SK-N-MC (cell line): Measurements from ENCODE around the gene PPFIA3.
"Not testable (repeated sequence)": the region's sequence is repeated elsewhere in the genome, so short reads cannot be mapped to it uniquely, and the experiment has no call there.

Experiments used
- DNase-seq: peaks from one replicate; pipeline ENCODE4 v3.0.0-alpha.2; 2011; ENCODE audit warnings: low read depth, low spot score
- H3K27ac ChIP-seq: fragments of 200-600 bp; sonication (generic); 2 replicates; pipeline ENCODE4 v1.5.1; 2016; ENCODE audit warnings: mixed run types
- H3K36me3 ChIP-seq: fragments of 200-600 bp; sonication (generic); 2 replicates; pipeline ENCODE4 v1.6.1; 2017; ENCODE audit warnings: antibody characterized with exemption, low read length, mixed read lengths; ENCODE audit not compliant: insufficient read depth
- H3K4me3 ChIP-seq: fragments of 200-600 bp; sonication (generic); 2 replicates; pipeline ENCODE4 v1.5.1; 2016
- H3K9ac ChIP-seq: fragments of 200-600 bp; sonication (generic); 2 replicates; pipeline ENCODE4 v1.8.0; 2017; ENCODE audit warnings: mixed run types, mixed read lengths; ENCODE audit not compliant: insufficient read length
- H3K9me3 ChIP-seq: fragments of 200-600 bp; sonication (generic); 2 replicates; pipeline ENCODE4 v1.6.1; 2017; ENCODE audit warnings: low read depth, mild to moderate bottlenecking, antibody characterized with exemption, low read length, moderate library complexity, mixed read lengths
- EZH2 ChIP-seq: fragments of 200-600 bp; sonication (generic); IDR thresholded peaks from one replicate; pipeline ENCODE4 v1.6.1; 2017; ENCODE audit warnings: antibody characterized with exemption
- FOXP2 ChIP-seq: optimal IDR thresholded peaks from 2 replicates; pipeline ENCODE3; 2011; ENCODE audit warnings: mild to moderate bottlenecking, moderate library complexity; ENCODE audit not compliant: insufficient read depth; ENCODE audit errors: extremely low read length, control extremely low read depth
- POLR2AphosphoS5 ChIP-seq: IDR thresholded peaks from 2 replicates; pipeline ENCODE4 v1.6.1; 2012; ENCODE audit warnings: mild to moderate bottlenecking, low read depth, low read length, borderline replicate concordance

Gene PPFIA3

DNA sequence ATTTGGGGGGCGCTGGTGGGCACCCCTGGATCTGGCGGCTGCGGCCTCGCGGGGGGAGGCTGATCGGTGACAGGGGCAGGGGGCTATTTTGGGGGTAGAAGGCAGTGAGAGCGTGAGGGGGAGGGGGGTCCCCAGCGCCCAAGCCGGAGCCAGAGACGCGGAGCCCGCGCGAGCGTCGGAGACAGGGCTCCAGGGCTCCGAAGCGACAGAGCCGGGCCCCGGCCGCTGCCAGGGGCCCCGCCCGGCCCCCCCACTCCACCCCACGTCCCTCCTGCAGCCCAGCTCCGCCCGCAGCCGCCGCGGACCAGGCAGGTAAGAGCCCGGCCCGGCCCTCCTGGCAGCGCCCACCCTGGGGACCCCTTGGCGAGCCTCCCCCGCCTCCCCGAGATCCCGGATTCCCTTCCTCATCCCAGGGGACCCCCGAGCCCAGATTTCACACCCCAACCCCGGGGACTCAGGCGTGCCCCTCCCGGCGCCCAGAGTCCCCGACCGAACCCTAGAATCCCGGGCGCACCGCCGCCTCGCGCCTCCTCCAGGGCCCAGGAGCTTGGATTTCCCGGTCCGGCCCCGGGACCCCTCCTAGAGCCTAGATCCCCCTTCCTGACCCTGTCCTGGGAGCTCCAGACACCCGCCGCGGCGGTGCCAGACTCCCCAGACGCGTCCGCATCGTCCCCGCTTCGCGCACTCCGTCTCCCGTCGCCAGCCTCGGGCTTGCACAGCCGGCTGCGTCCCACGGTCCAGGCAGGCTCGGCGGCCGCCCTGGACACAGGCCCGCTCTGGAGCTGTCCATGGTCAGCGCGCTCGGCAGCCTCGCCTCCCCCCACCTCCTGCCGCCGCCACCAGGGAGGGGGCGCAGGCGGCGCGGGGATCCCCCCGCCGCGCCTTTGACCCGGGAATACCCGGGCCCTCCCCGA, at the start of gene PPFIA3:
Gene PPFIA3 (plus strand): TSS at position 134 of the 914 bp plus-strand sequence. CDS start 8,330 bp downstream, outside the sequence.
- DNase-seq, result no peak
- Histone ChIP-seq H3K4me3 (peak within 1 kb of the TSS; percentile 82), H3K9ac (peak within 1 kb of the TSS; percentile 89), H3K36me3 (peaks cover 9% of the 10 kb centered on the region; the same call in 1 of the 2 replicates), H3K27ac (peak within 1 kb of the TSS; percentile 83), H3K9me3 (no peaks in the 10 kb centered on the region)
- TF ChIP-seq POLR2AphosphoS5, result no peak
- no peak for TF ChIP-seq FOXP2
- no peak for TF ChIP-seq EZH2

DNA sequence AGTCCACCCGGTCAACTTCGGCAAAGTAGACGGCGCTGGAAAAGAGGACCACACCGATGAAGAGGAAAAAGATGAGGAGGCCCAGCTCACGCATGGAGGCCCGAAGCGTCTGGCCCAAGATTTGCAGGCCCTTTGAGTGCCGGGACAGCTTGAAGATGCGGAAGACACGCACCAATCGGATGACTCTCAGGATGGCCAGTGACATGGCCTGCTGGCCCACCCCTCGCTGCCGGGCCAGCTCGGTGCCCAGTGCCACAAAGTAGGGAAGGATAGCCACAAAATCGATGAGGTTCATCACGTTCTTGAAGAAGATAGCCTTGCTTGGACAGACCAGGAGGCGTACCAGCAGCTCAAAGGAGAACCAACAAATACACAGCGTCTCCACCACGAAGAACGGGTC, 48.9 kb upstream of the PPFIA3 start:
- H3K9me3 ChIP-seq, result no peaks in the 10 kb centered on the region
- no peak for DNase-seq
- no peak overlapping the region for H3K27ac ChIP-seq
- TF ChIP-seq POLR2AphosphoS5 (no peak), FOXP2 (no peak), EZH2 (no peak)
- no peak overlapping the region for H3K9ac ChIP-seq
- no peaks in the 10 kb centered on the region for H3K36me3 ChIP-seq
- H3K4me3 ChIP-seq, result no peak overlapping the region

DNA sequence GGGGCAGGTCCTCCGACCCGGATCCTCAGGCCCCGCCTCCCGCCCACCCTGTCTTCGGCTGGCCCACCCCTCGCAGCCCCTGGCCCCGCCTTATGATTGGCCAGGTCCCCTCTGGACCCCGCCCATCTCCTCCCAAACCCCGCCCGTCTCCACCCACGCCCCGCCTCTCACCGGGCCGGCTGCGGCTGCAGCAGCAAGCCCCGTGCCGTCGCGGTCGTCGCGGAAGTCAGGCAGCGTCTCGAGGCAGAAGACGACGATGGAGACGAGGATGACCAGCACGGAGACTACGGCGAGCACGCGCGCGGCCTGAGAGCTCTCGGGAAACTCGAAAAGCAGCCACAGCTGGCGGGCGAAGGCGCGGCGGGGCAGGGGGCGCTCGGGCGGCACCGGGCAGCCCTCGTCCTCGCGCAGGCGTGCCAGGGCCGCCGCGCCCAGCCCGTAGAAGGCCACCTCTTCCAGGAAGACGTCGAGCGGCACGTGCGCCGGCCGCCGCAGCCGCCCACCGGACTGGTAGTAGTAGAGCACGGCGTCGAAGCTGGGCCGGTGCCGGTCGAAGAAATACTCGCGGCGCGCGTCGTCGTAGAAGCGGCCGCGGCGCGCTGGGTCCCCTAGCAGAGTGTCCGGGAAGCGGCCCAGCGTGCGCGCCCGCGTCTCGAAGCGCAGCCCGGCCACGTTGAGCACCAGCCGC, 47.3 kb upstream of the PPFIA3 start:
- H3K9ac ChIP-seq, result no peak overlapping the region
- DNase-seq, result no peak
- H3K27ac ChIP-seq, result no peak overlapping the region
- H3K36me3 ChIP-seq, result no peaks in the 10 kb centered on the region
- TF ChIP-seq FOXP2 (no peak), POLR2AphosphoS5 (peak; percentile 70; the same call in 1 of the 2 replicates)
- H3K4me3 ChIP-seq, result peak overlapping the region; percentile 80
- no peaks in the 10 kb centered on the region for H3K9me3 ChIP-seq

DNA sequence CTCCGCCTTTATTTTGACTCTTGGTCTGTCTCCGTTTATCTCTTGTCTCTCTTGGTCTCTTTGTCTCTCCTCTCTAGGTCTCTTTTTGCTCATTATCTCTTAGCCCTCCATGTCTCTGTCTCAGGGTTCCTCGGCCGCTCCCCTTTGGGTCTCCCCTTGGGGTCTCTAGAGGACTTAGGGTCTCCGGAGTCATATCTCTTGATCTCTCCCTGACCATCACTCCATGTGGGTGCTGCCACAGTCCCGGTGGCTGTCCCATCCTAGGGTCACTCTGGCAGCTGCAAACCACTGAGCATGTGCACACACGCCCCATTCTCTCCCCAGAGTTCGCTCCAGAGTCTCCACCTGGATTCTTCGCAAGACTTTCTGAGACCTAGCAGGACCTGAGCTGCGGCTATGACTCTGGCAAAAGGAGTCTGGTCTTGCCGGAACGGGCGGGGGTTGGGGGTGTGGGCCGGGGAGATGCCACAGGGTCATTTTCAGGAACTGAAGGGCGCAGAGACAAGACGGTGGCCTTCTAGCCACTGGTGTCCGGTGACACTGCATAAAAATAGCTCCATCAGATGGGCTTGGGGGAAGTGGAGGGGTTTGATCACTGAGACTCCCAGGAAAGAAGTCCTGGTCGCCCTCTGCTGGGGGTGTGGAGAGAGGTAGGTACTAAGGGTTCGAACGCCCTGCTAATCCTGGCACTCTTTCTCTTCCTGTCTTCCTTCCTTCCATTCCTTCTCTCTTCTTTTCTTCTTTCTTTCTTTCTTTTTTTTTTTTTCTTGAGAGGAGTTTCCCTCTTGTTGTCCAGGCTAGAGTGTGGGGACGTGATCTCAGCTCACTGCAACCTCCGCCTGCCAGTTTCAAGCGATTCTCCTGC, 45.6 kb upstream of the PPFIA3 start:
- H3K36me3 ChIP-seq, result no peaks in the 10 kb centered on the region
- DNase-seq, result no peak
- no peaks in the 10 kb centered on the region for H3K9me3 ChIP-seq
- H3K4me3 ChIP-seq, result peak overlapping the region; percentile 66; the same call in 1 of the 2 replicates
- H3K27ac ChIP-seq, result no peak overlapping the region
- TF ChIP-seq POLR2AphosphoS5 (no peak), FOXP2 (no peak), EZH2 (no peak)
- no peak overlapping the region for H3K9ac ChIP-seq

DNA sequence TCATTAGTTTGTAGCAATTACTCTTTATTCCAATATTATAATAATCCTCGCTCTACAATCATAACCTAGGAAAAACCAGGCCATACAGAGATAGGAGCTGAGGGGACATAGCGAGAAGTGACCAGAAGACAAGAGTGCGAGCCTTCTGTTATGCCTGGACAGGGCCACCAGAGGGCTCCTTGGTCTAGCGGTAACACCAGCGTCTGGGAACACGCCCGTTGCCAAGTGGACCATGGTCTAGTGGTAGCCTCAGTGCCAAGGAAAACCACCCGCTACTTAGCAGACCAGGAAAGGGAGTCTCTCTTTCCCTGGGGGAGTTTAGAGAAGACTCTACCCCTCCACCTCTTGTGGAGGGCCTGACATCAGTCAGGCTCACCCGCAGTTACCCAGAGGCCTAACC, 44.5 kb upstream of the PPFIA3 start:
- not testable (repeated sequence) for H3K9ac ChIP-seq, H3K9me3 ChIP-seq, H3K36me3 ChIP-seq, H3K27ac ChIP-seq, DNase-seq, H3K4me3 ChIP-seq

DNA sequence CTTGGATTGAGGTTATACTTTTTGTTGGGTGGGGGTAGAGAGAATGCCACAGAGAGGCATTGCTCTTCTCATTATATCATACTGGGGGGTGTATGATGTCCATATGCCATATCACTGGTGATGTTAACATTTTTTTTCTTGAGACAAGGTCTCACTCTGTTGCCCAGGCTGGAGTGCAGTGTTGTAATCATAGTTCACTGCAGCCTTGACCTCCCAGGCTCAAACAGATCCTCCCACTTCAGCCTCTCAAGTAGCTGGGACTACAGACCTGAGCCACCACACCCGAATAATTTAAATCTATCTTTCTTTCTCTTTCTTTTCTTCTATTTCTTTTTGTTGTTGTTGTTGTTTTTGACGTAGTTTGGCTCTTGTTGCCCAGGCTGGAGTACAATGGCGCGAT, 39.0 kb upstream of the PPFIA3 start:
- no peak for TF ChIP-seq POLR2AphosphoS5
- no peak for TF ChIP-seq FOXP2
- TF ChIP-seq EZH2, result no peak
- Histone ChIP-seq H3K9me3 (no peaks in the 10 kb centered on the region), H3K27ac (no peak overlapping the region), H3K36me3 (no peaks in the 10 kb centered on the region), H3K9ac (no peak overlapping the region), H3K4me3 (no peak overlapping the region)
- no peak for DNase-seq

DNA sequence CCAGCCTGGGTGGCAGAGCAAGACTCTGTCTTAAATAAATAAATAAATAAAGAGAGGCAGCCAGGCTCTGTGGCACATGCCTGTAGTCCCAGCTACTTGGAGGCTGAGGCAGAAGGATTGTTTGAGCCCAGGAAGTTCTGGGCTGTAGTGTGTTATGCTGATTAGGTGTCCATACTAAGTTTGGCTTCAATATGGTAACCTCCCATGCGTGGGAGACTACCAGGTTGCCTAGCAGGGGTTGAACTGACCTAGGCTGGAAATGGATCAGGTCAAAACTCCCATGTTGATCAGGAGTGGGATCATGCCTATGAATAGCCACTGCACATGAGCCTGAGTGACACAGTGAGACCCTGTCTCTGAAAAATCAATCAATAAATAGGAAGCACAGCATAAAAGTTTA, 38.1 kb upstream of the PPFIA3 start:
- no peaks in the 10 kb centered on the region for H3K9me3 ChIP-seq
- H3K36me3 ChIP-seq, result peaks cover 5% of the 10 kb centered on the region

More for the DNA sequence above, 38.1 kb upstream of the PPFIA3 start:
- H3K9ac ChIP-seq, result no peak overlapping the region
- no peak for TF ChIP-seq FOXP2
- no peak for TF ChIP-seq POLR2AphosphoS5
- TF ChIP-seq EZH2, result no peak
- H3K4me3 ChIP-seq, result no peak overlapping the region
- DNase-seq, result no peak
- H3K27ac ChIP-seq, result no peak overlapping the region
